HCT116 (cell line): ENCODE results near the gene MAP3K8. TPM values are rescaled to one million over a fixed set of nuclear protein-coding genes. Genes with fewer than 3 reads are reported as not detected.

Experiments
- ATAC-seq: fragments of 200-7000 bp; cut with Tn5 transposase; 2 replicates; pipeline ENCODE4 v1.9.1; 2020; ENCODE audit warnings: mild to moderate bottlenecking, moderate library complexity
- BruUV-seq: library from RNA; stranded (reverse); fragments of 400-500 nt; replicated peaks from 2 replicates; lab custom pipeline; 2021; lab: Mats Ljungman, UMichigan
- CTCF ChIA-PET: fragments of 300-600 bp; sonication (Branson Sonifier 250); formaldehyde crosslinking; loops from one replicate; lab custom pipeline; 2021; ENCODE audit warnings: antibody characterized with exemption; lab: Charles Lee
- POLR2A ChIA-PET: fragments of 300-600, 350-600 bp; sonication (Branson Sonifier 250); formaldehyde crosslinking; loops from one replicate; lab custom pipeline; 2021; ENCODE audit warnings: antibody characterized with exemption; lab: Charles Lee
- RAD21 ChIA-PET, 2 experiments: fragments of 300-600 bp; sonication (Branson Sonifier 250); formaldehyde crosslinking; loops; one replicate each; lab custom pipeline; 2023; ENCODE audit warnings: low total read pairs in 2 of 2; ENCODE audit not compliant: uncharacterized antibody in 2 of 2, unreplicated experiment in 2 of 2, low non-redundant PET in 1 of 2; lab: Charles Lee
- DNase-seq: peaks from one replicate; pipeline ENCODE4 v3.0.0-alpha.2; 2010; ENCODE audit warnings: low read depth, low spot score
- H2AFZ ChIP-seq: fragments of 200-600 bp; shearing (Covaris generic), sonication (generic); 2 replicates; pipeline ENCODE4 v1.6.1; 2017; ENCODE audit warnings: low read depth, mixed run types, mixed read lengths, antibody characterized with exemption, low read length; ENCODE audit not compliant: poor library complexity, severe bottlenecking
- H3K27ac ChIP-seq: 2 replicates; pipeline ENCODE4 v1.5.1; 2012; ENCODE audit warnings: low read depth, low read length
- H3K27me3 ChIP-seq: fragments of 200-600 bp; sonication (generic); 2 replicates; pipeline ENCODE4 v1.6.1; 2016; ENCODE audit warnings: mixed run types, low read length, mixed read lengths; ENCODE audit not compliant: insufficient read depth
- H3K36me3 ChIP-seq, 2 experiments: fragments of 200-500 bp in 1 of 2; fragments of 200-600 bp in 1 of 2; sonication (Bioruptor generic) in 1 of 2; sonication (generic) in 1 of 2; 2 replicates each; pipeline versions ENCODE4 v1.5.1 to v1.6.1; 2014 to 2016; ENCODE audit warnings: low read length in 2 of 2, inconsistent platforms in 1 of 2, mixed read lengths in 1 of 2, mixed run types in 1 of 2; ENCODE audit not compliant: insufficient read depth in 2 of 2, control insufficient read depth in 1 of 2
- H3K4me1 ChIP-seq, 2 experiments: fragments of 200-600 bp in 1 of 2; sonication (generic) in 1 of 2; 2 replicates each; pipeline versions ENCODE4 v1.5.1 to v1.6.1; 2012 to 2017; ENCODE audit warnings: low read length in 2 of 2, inconsistent platforms in 1 of 2, mild to moderate bottlenecking in 1 of 2, mixed read lengths in 1 of 2, mixed run types in 1 of 2, moderate library complexity in 1 of 2; ENCODE audit not compliant: insufficient read depth in 2 of 2, control insufficient read depth in 1 of 2
- H3K4me2 ChIP-seq: fragments of 200-600 bp; sonication (generic); 2 replicates; pipeline ENCODE4 v1.6.1; 2017; ENCODE audit warnings: mixed run types, low read length, mixed read lengths
- H3K4me3 ChIP-seq, 2 experiments: fragments of 200-600 bp in 1 of 2; sonication (generic) in 1 of 2; replicated peaks in 1 of 2; 2 replicates each; pipeline ENCODE4 v1.5.1; 2011 to 2016; ENCODE audit warnings: low read length in 2 of 2, control low read depth in 1 of 2, low read depth in 1 of 2, mild to moderate bottlenecking in 1 of 2, mixed read lengths in 1 of 2, mixed run types in 1 of 2
- H3K79me2 ChIP-seq: fragments of 200-600 bp; sonication (generic); 2 replicates; pipeline ENCODE4 v1.6.1; 2017; ENCODE audit warnings: mild to moderate bottlenecking, mixed run types, low read length, moderate library complexity, mixed read lengths; ENCODE audit not compliant: insufficient read depth
- H3K9ac ChIP-seq: fragments of 200-600 bp; sonication (generic); 2 replicates; pipeline ENCODE4 v1.6.1; 2016; ENCODE audit warnings: low read length, mixed read lengths
- H3K9me2 ChIP-seq: fragments of 200-600 bp; sonication (generic), shearing (Covaris generic); 2 replicates; pipeline ENCODE4 v1.6.1; 2017; ENCODE audit warnings: mixed run types, mild to moderate bottlenecking, moderate library complexity; ENCODE audit not compliant: insufficient read depth
- H3K9me3 ChIP-seq, 2 experiments: fragments of 200-500 bp in 1 of 2; fragments of 200-600 bp in 1 of 2; sonication (Bioruptor generic) in 1 of 2; sonication (generic) in 1 of 2; 2 replicates each; pipeline ENCODE4 v1.6.1; 2014 to 2017; ENCODE audit warnings: low read length in 2 of 2, mixed read lengths in 2 of 2, inconsistent platforms in 1 of 2, low read depth in 1 of 2, mild to moderate bottlenecking in 1 of 2, mixed run types in 1 of 2, moderate library complexity in 1 of 2; ENCODE audit not compliant: control insufficient read depth in 1 of 2, insufficient read depth in 1 of 2
- H4K20me1 ChIP-seq: fragments of 200-600 bp; sonication (generic), shearing (Covaris generic); 2 replicates; pipeline ENCODE4 v1.6.1; 2017; ENCODE audit warnings: mixed run types, mild to moderate bottlenecking, moderate library complexity; ENCODE audit not compliant: insufficient read depth
- ATF3 ChIP-seq: IDR thresholded peaks from 2 replicates; pipeline ENCODE4 v1.6.1; 2012
- CBX3 ChIP-seq: IDR thresholded peaks from 2 replicates; pipeline ENCODE4 v1.6.1; 2012; ENCODE audit warnings: low read depth
- CEBPB ChIP-seq: IDR thresholded peaks from 2 replicates; pipeline ENCODE4 v1.6.1; 2012; ENCODE audit warnings: low read depth
- EZH2 ChIP-seq: fragments of 200-600 bp; sonication (generic); IDR thresholded peaks from 2 replicates; pipeline ENCODE4 v1.6.1; 2017; ENCODE audit warnings: antibody characterized with exemption, mixed run types
- FOSL1 ChIP-seq: IDR thresholded peaks from 2 replicates; pipeline ENCODE4 v1.6.1; 2012; ENCODE audit warnings: low read depth
- MAX ChIP-seq: IDR thresholded peaks from 2 replicates; pipeline ENCODE4 v1.6.1; 2012
- POLR2AphosphoS5 ChIP-seq: IDR thresholded peaks from 2 replicates; pipeline ENCODE4 v1.6.1; 2011; ENCODE audit warnings: mild to moderate bottlenecking, low read depth, low read length, moderate library complexity
- REST ChIP-seq: IDR thresholded peaks from 2 replicates; pipeline ENCODE4 v1.6.1; 2012; ENCODE audit warnings: low read depth
- SIN3A ChIP-seq: IDR thresholded peaks from 2 replicates; pipeline ENCODE4 v1.6.1; 2012; ENCODE audit warnings: low read depth
- SRF ChIP-seq: IDR thresholded peaks from 2 replicates; pipeline ENCODE4 v1.6.1; 2012; ENCODE audit warnings: low read depth
- intact Hi-C: fragments of 100-400 bp; cut with micrococcal nuclease; formaldehyde crosslinking; loops from 2 replicates; pipeline ENCODE4 v1.10.0; 2022
- total RNA-seq: library from RNA; stranded (reverse); gene quantifications from one replicate; pipeline ENCODE4 v1.2.1, GENCODE V29; 2021; ENCODE audit not compliant: unreplicated experiment

MAP3K8 gene
- total RNA-seq, 1 experiment from 2014 or later, result 4.5 TPM

- TF ChIP-seq REST (no peak), POLR2AphosphoS5 (no peak), CBX3 (no peak), SIN3A (no peak)
Observed at GRCh38 chr10:30488316-30488715, 54.3 kb downstream of the MAP3K8 start (continued).

- Histone ChIP-seq H3K4me2 (no peak overlapping the region), H3K9me3 (no peaks in the 10 kb centered on the region), H2AFZ (no peak overlapping the region), H3K79me2 (no peaks in the 10 kb centered on the region), H3K9ac (no peak overlapping the region), H3K4me1 (peaks cover 0 to 14% of the 10 kb centered on the region in 2 experiments; a peak in 2 of 4 replicates), H3K9me2 (no peaks in the 10 kb centered on the region), H3K36me3 (no peaks in the 10 kb centered on the region), H4K20me1 (no peaks in the 10 kb centered on the region), H3K27ac (no peak overlapping the region), H3K27me3 (no peaks in the 10 kb centered on the region), H3K4me3 (no peak overlapping the region)
- TF ChIP-seq ATF3 (no peak), EZH2 (no peak), FOSL1 (no peak), CEBPB (no peak), MAX (no peak), SRF (no peak)
- DNase-seq, result no peak
- intact Hi-C loops, result no loop called here
- ATAC-seq, result no peak
- BruUV-seq, result no TSS peak
- CTCF ChIA-PET, result no interaction called here
- RAD21 ChIA-PET, result no interaction called here
- POLR2A ChIA-PET, result no interaction called here
Observed at GRCh38 chr10:30489346-30489745, 55.4 kb downstream of the MAP3K8 start.
